ENCODE measurements around the gene AP2M1. TPM values are rescaled to one million over a fixed set of nuclear protein-coding genes. Genes with fewer than 3 reads are reported as not detected.

Gene AP2M1
- total and polyA plus RNA-seq, 7 donors: 203 to 240 (median 230) TPM

- no peaks in the 10 kb centered on the region for H3K27me3 ChIP-seq
- intact Hi-C loops (cut with DNase I): loop anchor here (1.0 to 2.0 kb wide), 4 partner anchors 21 to 117 kb away; partner anchors contain the start of genes ABCC5, ABCF3, DVL3 and EEF1AKMT4
- H3K4me3 ChIP-seq: peak overlapping the region; percentile 79 to 90 (median 85)
- peak; percentile 43 to 77 (median 69) for TF ChIP-seq POLR2AphosphoS5 (IDR thresholded peaks at IDR 0.05)
- TF ChIP-seq POLR2A (IDR thresholded peaks at IDR 0.05): peak in 1 of 2 donors; percentile 53
- TF ChIP-seq EP300 (IDR thresholded peaks at IDR 0.05): no peak
- H3K27ac ChIP-seq: peak overlapping the region; percentile 87 to 90 (median 90)
- DNase-seq: peak; percentile 92
- no peaks in the 10 kb centered on the region for H3K9me3 ChIP-seq
- peaks cover 0 to 17% (median 4%) of the 10 kb centered on the region in 4 donors for H3K36me3 ChIP-seq
- WGBS, 2 donors: 1 to 2% methylated on average over 37 of the region's 37 CpGs
- peaks cover 0 to 32% (median 20%) of the 10 kb centered on the region in 4 donors for H3K4me1 ChIP-seq
Observed at GRCh38 chr3:184133840-184134745, 40.6 kb upstream of the AP2M1 start.

- peak overlapping the region; percentile 79 to 90 (median 85) for H3K4me3 ChIP-seq
- H3K4me1 ChIP-seq: peaks cover 0 to 32% (median 20%) of the 10 kb centered on the region in 4 donors
- peaks cover 0 to 22% (median 6%) of the 10 kb centered on the region in 4 donors for H3K36me3 ChIP-seq
- WGBS, 2 donors: 0% methylated on average over 21 of the region's 21 CpGs
- H3K27me3 ChIP-seq: no peaks in the 10 kb centered on the region
- no peaks in the 10 kb centered on the region for H3K9me3 ChIP-seq
- no peak for DNase-seq
- intact Hi-C loops (cut with DNase I): loop anchor here (1.0 to 5.0 kb wide), 5 partner anchors 20 to 237 kb away; partner anchors contain the start of genes ABCC5, ABCF3, DVL3 and EEF1AKMT4
- peak overlapping the region; percentile 87 to 90 (median 90) for H3K27ac ChIP-seq
- no peak for TF ChIP-seq CTCF (IDR thresholded peaks at IDR 0.05)
Observed at GRCh38 chr3:184134746-184135148, 39.9 kb upstream of the AP2M1 start.

GRCh38 chr3:184135149-184135910 lies 39.3 kb upstream of the AP2M1 start, which contains the start of gene EIF2B5:
EIF2B5 (plus strand) TSS chr3:184135358; CDS start chr3:184135386, 28 bp downstream.
- peaks cover 0 to 28% (median 10%) of the 10 kb centered on the region in 4 donors for H3K36me3 ChIP-seq
- 0 to 1% methylated on average over 56 of the region's 56 CpGs for WGBS, 2 donors
- peak within 1 kb of the TSS; percentile 79 to 90 (median 85) for H3K4me3 ChIP-seq
- no peaks in the 10 kb centered on the region for H3K27me3 ChIP-seq
- peak; percentile 94 for DNase-seq
- TF ChIP-seq POLR2AphosphoS5 (IDR thresholded peaks at IDR 0.05): peak; percentile 68 to 88 (median 88)
- TF ChIP-seq EP300 (IDR thresholded peaks at IDR 0.05): peak in 1 of 4 donors; percentile 5
- TF ChIP-seq POLR2A (IDR thresholded peaks at IDR 0.05): peak in 1 of 2 donors; percentile 58
- TF ChIP-seq CTCF (IDR thresholded peaks at IDR 0.05): peak in 1 of 4 experiments; percentile 26
- peaks cover 0 to 32% (median 20%) of the 10 kb centered on the region in 4 donors for H3K4me1 ChIP-seq
- H3K27ac ChIP-seq: peak within 1 kb of the TSS; percentile 87 to 90 (median 90)
- intact Hi-C loops (cut with DNase I): loop anchor here (2.0 to 5.0 kb wide), 4 partner anchors 19 to 238 kb away; partner anchors contain the start of genes ABCC5, ABCF3 and DVL3
- no peaks in the 10 kb centered on the region for H3K9me3 ChIP-seq

- Histone ChIP-seq H3K27ac (peak overlapping the region; percentile 87 to 90 (median 90)), H3K36me3 (peaks cover 0 to 33% (median 16%) of the 10 kb centered on the region in 4 donors), H3K4me3 (peak overlapping the region; percentile 79 to 90 (median 85)), H3K9me3 (no peaks in the 10 kb centered on the region), H3K27me3 (no peaks in the 10 kb centered on the region), H3K4me1 (peaks cover 0 to 32% (median 20%) of the 10 kb centered on the region in 4 donors)
- 1 to 4% methylated on average over 9 of the region's 9 CpGs for WGBS, 2 donors
- no peak for DNase-seq
- TF ChIP-seq EP300 (IDR thresholded peaks at IDR 0.05) (no peak), POLR2AphosphoS5 (IDR thresholded peaks at IDR 0.05) (no peak), POLR2A (IDR thresholded peaks at IDR 0.05) (no peak), CTCF (IDR thresholded peaks at IDR 0.05) (no peak)
- intact Hi-C loops (cut with DNase I): loop anchor here (2.0 to 5.0 kb wide), 4 partner anchors 19 to 239 kb away; partner anchors contain the start of genes ABCC5, ABCF3 and DVL3
Observed at GRCh38 chr3:184135911-184136260, 38.8 kb upstream of the AP2M1 start.

Measured in sigmoid colon (tissue), 7 donors.